HEK293 (cell line): ENCODE data around the gene NCAPD3.

Source experiments
- CTCF ChIA-PET: fragments of 350-600 bp; formaldehyde crosslinking; extraction: SDS; loops from one replicate; lab custom pipeline; 2021; ENCODE audit warnings: antibody characterized with exemption; lab: Yijun Ruan, JAX
- POLR2A ChIA-PET: fragments of 300-600 bp; formaldehyde crosslinking; extraction: SDS; loops from one replicate; lab custom pipeline; 2020; ENCODE audit warnings: antibody characterized with exemption, inconsistent platforms; lab: Yijun Ruan, JAX
- H3K27ac ChIP-seq: fragments of 200-500 bp; sonication (Bioruptor generic); 2 replicates; pipeline ENCODE4 v1.5.1; 2014; ENCODE audit warnings: low read depth, low read length, control low read depth, inconsistent platforms; ENCODE audit errors: extremely low read depth
- H3K36me3 ChIP-seq, 2 experiments: fragments of 200-500 bp in 1 of 2; sonication (Bioruptor generic) in 1 of 2; 1 replicate in 1 of 2; 2 replicates in 1 of 2; pipeline ENCODE4 v1.5.1; 2014 to 2017; ENCODE audit warnings: inconsistent platforms in 2 of 2, low read length in 2 of 2; ENCODE audit not compliant: control insufficient read depth in 2 of 2, insufficient read depth in 1 of 2
- H3K4me1 ChIP-seq: fragments of 200-500 bp; sonication (Bioruptor generic); 2 replicates; pipeline ENCODE4 v1.5.1; 2014; ENCODE audit warnings: mild to moderate bottlenecking, low read length, inconsistent platforms; ENCODE audit not compliant: control insufficient read depth, insufficient read depth
- H3K4me3 ChIP-seq: 2 replicates; pipeline ENCODE4 v1.5.1; 2011; ENCODE audit warnings: low read depth, mild to moderate bottlenecking, control low read depth, low read length, moderate library complexity
- H3K9me3 ChIP-seq: fragments of 200-500 bp; sonication (Bioruptor generic); 2 replicates; pipeline ENCODE4 v1.5.1; 2014; ENCODE audit warnings: low read depth, low read length, inconsistent platforms; ENCODE audit not compliant: control insufficient read depth, insufficient read depth
- AEBP2 ChIP-seq: fragments of 450-650 bp; formaldehyde crosslinking; IDR thresholded peaks from 2 replicates; pipeline ENCODE4 v1.5.1; 2016; ENCODE audit warnings: missing biosample characterization, missing genetic modification characterization, borderline replicate concordance
- ATF2 ChIP-seq: fragments of 450-650 bp; formaldehyde crosslinking; IDR thresholded peaks from 2 replicates; pipeline ENCODE4 v1.5.1; 2016; ENCODE audit warnings: missing biosample characterization, missing genetic modification characterization, low read depth
- GFI1B ChIP-seq: fragments of 450-650 bp; formaldehyde crosslinking; IDR thresholded peaks from 2 replicates; pipeline ENCODE4 v1.5.1; 2016; ENCODE audit warnings: missing biosample characterization, missing genetic modification characterization
- HOXC10 ChIP-seq: sonication (generic); formaldehyde crosslinking; IDR thresholded peaks from 2 replicates; pipeline ENCODE4 v1.8.1; 2023; ENCODE audit warnings: mild to moderate bottlenecking, missing genetic modification reagents
- KLF17 ChIP-seq: fragments of 450-650 bp; formaldehyde crosslinking; IDR thresholded peaks from 2 replicates; pipeline ENCODE4 v1.5.1; 2016; ENCODE audit warnings: missing biosample characterization, missing genetic modification characterization
- SP2 ChIP-seq: fragments of 450-650 bp; formaldehyde crosslinking; IDR thresholded peaks from 2 replicates; pipeline ENCODE4 v1.5.1; 2016; ENCODE audit warnings: missing biosample characterization, missing genetic modification characterization
- ZBTB11 ChIP-seq: fragments of 450-650 bp; formaldehyde crosslinking; conservative IDR thresholded peaks from 2 replicates; pipeline ENCODE4 v1.5.1; 2016; ENCODE audit warnings: low read depth, missing biosample characterization, missing genetic modification characterization
- ZBTB17 ChIP-seq: fragments of 450-650 bp; formaldehyde crosslinking; IDR thresholded peaks from 2 replicates; pipeline ENCODE4 v1.5.1; 2016; ENCODE audit warnings: missing biosample characterization, missing genetic modification characterization
- ZBTB26 ChIP-seq: fragments of 450-650 bp; formaldehyde crosslinking; optimal IDR thresholded peaks from 2 replicates; pipeline ENCODE3; 2016; ENCODE audit warnings: missing biosample characterization, mild to moderate bottlenecking, missing genetic modification characterization
- ZFHX2 ChIP-seq: fragments of 450-650 bp; formaldehyde crosslinking; conservative IDR thresholded peaks from 2 replicates; pipeline ENCODE4 v1.5.1; 2016; ENCODE audit warnings: missing biosample characterization, missing genetic modification characterization
- ZNF140 ChIP-seq: fragments of 450-650 bp; formaldehyde crosslinking; IDR thresholded peaks from 2 replicates; pipeline ENCODE4 v1.5.1; 2016; ENCODE audit warnings: missing biosample characterization, missing genetic modification characterization
- ZNF18 ChIP-seq: fragments of 450-650 bp; formaldehyde crosslinking; IDR thresholded peaks from 2 replicates; pipeline ENCODE4 v1.5.1; 2016; ENCODE audit warnings: missing biosample characterization, missing genetic modification characterization
- ZNF184 ChIP-seq: fragments of 450-650 bp; IDR thresholded peaks from 2 replicates; pipeline ENCODE4 v1.5.1; 2018; ENCODE audit warnings: missing biosample characterization, mild to moderate bottlenecking, missing genetic modification characterization
- ZNF692 ChIP-seq: fragments of 450-650 bp; formaldehyde crosslinking; IDR thresholded peaks from 2 replicates; pipeline ENCODE4 v1.5.1; 2016; ENCODE audit warnings: missing biosample characterization, missing genetic modification characterization
- ZNF707 ChIP-seq: fragments of 450-650 bp; formaldehyde crosslinking; IDR thresholded peaks from 2 replicates; pipeline ENCODE4 v1.5.1; 2016; ENCODE audit warnings: missing biosample characterization, missing genetic modification characterization
- ZNF776 ChIP-seq: fragments of 450-650 bp; formaldehyde crosslinking; IDR thresholded peaks from 2 replicates; pipeline ENCODE4 v1.5.0; 2017; ENCODE audit warnings: missing biosample characterization, missing genetic modification characterization, borderline replicate concordance
- ZNF777 ChIP-seq: fragments of 450-650 bp; formaldehyde crosslinking; IDR thresholded peaks from 2 replicates; pipeline ENCODE4 v1.5.1; 2017; ENCODE audit warnings: missing biosample characterization, missing genetic modification characterization, borderline replicate concordance

Gene NCAPD3

GRCh38 chr11:134157451-134157850 is 66.3 kb downstream of the NCAPD3 start:
- Histone ChIP-seq H3K4me3 (no peak overlapping the region), H3K4me1 (no peaks in the 10 kb centered on the region), H3K36me3 (peaks cover 16 to 100% of the 10 kb centered on the region in 2 experiments), H3K9me3 (no peaks in the 10 kb centered on the region), H3K27ac (no peak overlapping the region)
- TF ChIP-seq ZBTB17 (tag by site-specific recombination) (no peak), ZNF140 (tag by site-specific recombination) (no peak), ZNF184 (no peak), ATF2 (tag by site-specific recombination) (no peak), HOXC10 (CRISPR knock-in tag) (no peak), AEBP2 (tag by site-specific recombination) (no peak), GFI1B (tag by site-specific recombination) (no peak), KLF17 (no peak), ZFHX2 (tag by site-specific recombination) (no peak), ZNF18 (no peak), ZBTB11 (tag by site-specific recombination) (no peak), ZNF707 (tag by site-specific recombination) (no peak), ZNF776 (tag by site-specific recombination) (no peak), SP2 (tag by site-specific recombination) (no peak), ZNF692 (no peak), ZBTB26 (tag by site-specific recombination) (no peak), ZNF777 (tag by site-specific recombination) (no peak)
- POLR2A ChIA-PET = no interaction called here
- CTCF ChIA-PET = no interaction called here
